Smooth muscle cell (in vitro differentiated cells): ENCODE data around the gene ZGPAT. TPM values are rescaled to one million over a fixed set of nuclear protein-coding genes. Genes with fewer than 3 reads are reported as not detected.

Experiments
- DNase-seq: peaks from one replicate; lab custom pipeline; 2025; ENCODE audit not compliant: unreplicated experiment; lab: John Stamatoyannopoulos, UW
- H2AFZ ChIP-seq: fragments of 200-600 bp; sonication (generic); 2 replicates; pipeline ENCODE4 v1.6.0; 2016; ENCODE audit warnings: antibody characterized with exemption, low read depth, mild to moderate bottlenecking
- H3F3A ChIP-seq: fragments of 200-600 bp; sonication (generic); 2 replicates; pipeline ENCODE4 v1.6.0; 2017; ENCODE audit warnings: antibody characterized with exemption, low read depth
- H3K27ac ChIP-seq: fragments of 200-600 bp; sonication (generic); 2 replicates; pipeline ENCODE4 v1.5.1; 2016; ENCODE audit warnings: low read depth, mild to moderate bottlenecking
- H3K27me3 ChIP-seq: fragments of 200-600 bp; sonication (generic); 2 replicates; pipeline ENCODE4 v1.6.1; 2016; ENCODE audit warnings: low read depth, mild to moderate bottlenecking
- H3K36me3 ChIP-seq: fragments of 200-600 bp; sonication (generic); 2 replicates; pipeline ENCODE4 v1.5.1; 2016; ENCODE audit warnings: low read depth
- H3K4me1 ChIP-seq: fragments of 200-600 bp; sonication (generic); 2 replicates; pipeline ENCODE4 v1.5.1; 2016; ENCODE audit warnings: low read depth
- H3K4me2 ChIP-seq: fragments of 200-600 bp; sonication (generic); 2 replicates; pipeline ENCODE4 v1.6.0; 2016; ENCODE audit warnings: mild to moderate bottlenecking
- H3K4me3 ChIP-seq: fragments of 200-600 bp; sonication (generic); 2 replicates; pipeline ENCODE4 v1.5.1; 2016; ENCODE audit warnings: mild to moderate bottlenecking
- H3K79me2 ChIP-seq: fragments of 200-600 bp; sonication (generic); 2 replicates; pipeline ENCODE4 v1.6.0; 2016; ENCODE audit warnings: low read depth, mild to moderate bottlenecking
- H3K9ac ChIP-seq: fragments of 200-600 bp; sonication (generic); 2 replicates; pipeline ENCODE4 v1.6.0; 2016; ENCODE audit warnings: low read depth
- H3K9me3 ChIP-seq: fragments of 200-600 bp; sonication (generic); replicated peaks from 2 replicates; pipeline ENCODE4 v1.5.1; 2016; ENCODE audit warnings: low read depth
- H4K20me1 ChIP-seq: fragments of 200-600 bp; sonication (generic); 2 replicates; pipeline ENCODE4 v1.6.0; 2016; ENCODE audit warnings: low read depth
- WGBS: methylation state at CpG from one replicate; pipeline ENCODE4 v1.1.7; 2016; ENCODE audit warnings: low lambda C conversion rate; 5-methylcytosine and 5-hydroxymethylcytosine counted together
- polyA plus RNA-seq: library from polyadenylated mRNA; unstranded; fragments of >200 nt; fragmentation: Nextera tagmentation; extraction: Ambion mirVana; gene quantifications from 2 replicates; pipeline ENCODE4 v1.2.1, GENCODE V29; 2016
- total RNA-seq: library from RNA; depleted of rRNA; stranded (reverse); fragments of >200 nt; gene quantifications from 2 replicates; pipeline ENCODE4 v1.2.3, GENCODE V29; 2014
- TF ChIP-seq, protein P1 (sequence below): fragments of 200-600 bp; sonication (generic); IDR thresholded peaks from 2 replicates; pipeline ENCODE4 v1.5.1; 2017; ENCODE audit warnings: borderline replicate concordance, mild to moderate bottlenecking, antibody characterized with exemption; ENCODE audit not compliant: insufficient read depth, poor library complexity, severe bottlenecking

The ZGPAT gene
- total and polyA plus RNA-seq, 2 experiments from 2014 or later: 13.8 to 32.3 TPM

DNA sequence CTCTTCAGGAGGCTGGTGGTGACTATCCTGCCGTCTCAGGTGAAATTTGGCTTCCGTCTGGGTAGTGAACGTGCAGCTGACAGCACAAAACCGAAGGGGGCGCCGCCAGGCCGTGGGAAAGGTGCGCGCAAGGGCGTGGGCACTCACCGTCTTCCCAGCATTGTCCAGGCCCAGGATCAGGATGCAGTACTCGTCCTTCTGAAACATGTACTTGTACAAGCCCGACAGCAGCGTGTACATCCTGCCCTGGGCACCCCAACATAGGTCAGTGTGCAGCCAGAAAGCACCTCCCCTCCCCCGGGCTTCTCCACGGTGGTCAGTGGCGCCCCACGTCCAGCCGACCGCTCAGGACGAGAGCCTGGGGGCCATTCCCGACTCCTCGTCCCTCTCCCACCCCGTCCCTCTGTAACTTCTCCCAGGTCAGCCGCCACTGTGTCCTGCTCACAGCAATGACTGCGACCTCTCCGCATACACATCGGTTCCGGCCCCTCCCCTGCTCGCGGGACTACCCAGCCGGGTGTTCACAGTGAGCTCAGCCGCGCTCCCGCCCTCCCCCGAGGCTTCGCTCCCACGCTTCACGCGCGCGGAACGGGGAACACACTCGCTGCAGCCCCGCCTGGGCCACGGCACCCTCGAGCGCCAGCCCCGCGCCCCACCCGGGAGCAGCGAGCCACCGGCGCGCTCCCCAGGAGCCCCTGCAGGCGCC lies 834 bp upstream of the ZGPAT start:
- no peaks in the 10 kb centered on the region for H3F3A ChIP-seq
- no peaks in the 10 kb centered on the region for H3K27me3 ChIP-seq
- H3K27ac ChIP-seq: peak overlapping the region; percentile 50
- H3K4me2 ChIP-seq: peak overlapping the region; percentile 99
- peak overlapping the region; percentile 79 for H3K9ac ChIP-seq
- H3K79me2 ChIP-seq: peaks cover 58% of the 10 kb centered on the region
- TF ChIP-seq, protein P1, sequence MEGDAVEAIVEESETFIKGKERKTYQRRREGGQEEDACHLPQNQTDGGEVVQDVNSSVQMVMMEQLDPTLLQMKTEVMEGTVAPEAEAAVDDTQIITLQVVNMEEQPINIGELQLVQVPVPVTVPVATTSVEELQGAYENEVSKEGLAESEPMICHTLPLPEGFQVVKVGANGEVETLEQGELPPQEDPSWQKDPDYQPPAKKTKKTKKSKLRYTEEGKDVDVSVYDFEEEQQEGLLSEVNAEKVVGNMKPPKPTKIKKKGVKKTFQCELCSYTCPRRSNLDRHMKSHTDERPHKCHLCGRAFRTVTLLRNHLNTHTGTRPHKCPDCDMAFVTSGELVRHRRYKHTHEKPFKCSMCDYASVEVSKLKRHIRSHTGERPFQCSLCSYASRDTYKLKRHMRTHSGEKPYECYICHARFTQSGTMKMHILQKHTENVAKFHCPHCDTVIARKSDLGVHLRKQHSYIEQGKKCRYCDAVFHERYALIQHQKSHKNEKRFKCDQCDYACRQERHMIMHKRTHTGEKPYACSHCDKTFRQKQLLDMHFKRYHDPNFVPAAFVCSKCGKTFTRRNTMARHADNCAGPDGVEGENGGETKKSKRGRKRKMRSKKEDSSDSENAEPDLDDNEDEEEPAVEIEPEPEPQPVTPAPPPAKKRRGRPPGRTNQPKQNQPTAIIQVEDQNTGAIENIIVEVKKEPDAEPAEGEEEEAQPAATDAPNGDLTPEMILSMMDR: peak; percentile 22
- peaks cover 11% of the 10 kb centered on the region for H4K20me1 ChIP-seq
- peaks cover 6% of the 10 kb centered on the region for H3K36me3 ChIP-seq
- peaks cover 14% of the 10 kb centered on the region for H3K4me1 ChIP-seq
- peak overlapping the region; percentile 89 for H3K4me3 ChIP-seq
- H3K9me3 ChIP-seq: peaks cover 4% of the 10 kb centered on the region
- no peak for DNase-seq
- peak overlapping the region; percentile 74 for H2AFZ ChIP-seq
- 11% methylated on average over 48 of the region's 56 CpGs for WGBS

GRCh38 chr20:63708301-63709148 lies 686 bp downstream of the ZGPAT start:
- peaks cover 13% of the 10 kb centered on the region for H3K36me3 ChIP-seq
- peak overlapping the region; percentile 99 for H3K4me2 ChIP-seq
- no peaks in the 10 kb centered on the region for H3K27me3 ChIP-seq
- H2AFZ ChIP-seq: no peak overlapping the region
- H4K20me1 ChIP-seq: peaks cover 11% of the 10 kb centered on the region
- H3K27ac ChIP-seq: peak overlapping the region; percentile 19
- 33% methylated on average over 58 of the region's 67 CpGs for WGBS
- H3K9me3 ChIP-seq: peaks cover 9% of the 10 kb centered on the region
- DNase-seq: no peak
- TF ChIP-seq, protein P1: no peak
- peak overlapping the region; percentile 79 for H3K9ac ChIP-seq
- H3K4me3 ChIP-seq: peak overlapping the region; percentile 89
- H3F3A ChIP-seq: no peaks in the 10 kb centered on the region
- peaks cover 14% of the 10 kb centered on the region for H3K4me1 ChIP-seq
- peaks cover 73% of the 10 kb centered on the region for H3K79me2 ChIP-seq

DNA sequence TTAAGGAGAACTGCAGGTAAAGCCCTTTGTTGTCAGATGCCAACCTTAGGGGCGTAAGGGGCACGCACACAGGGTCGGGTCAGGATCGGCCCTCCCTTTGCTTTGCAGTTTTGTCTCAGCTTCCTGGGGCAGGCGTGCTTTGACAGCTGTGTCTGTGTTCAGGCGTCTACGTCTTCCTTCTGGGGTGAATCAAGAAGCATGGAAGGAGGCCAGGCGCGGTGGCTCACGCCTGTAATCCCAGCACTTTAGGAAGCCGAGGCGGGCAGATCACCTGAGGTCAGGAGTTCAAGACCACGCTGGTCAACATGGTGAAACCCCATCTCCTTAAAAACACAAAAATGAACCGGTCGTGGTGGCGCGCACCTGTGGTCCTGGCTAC lies 1.3 kb downstream of the ZGPAT start:
- H2AFZ ChIP-seq: no peak overlapping the region
- H3K4me1 ChIP-seq: peaks cover 14% of the 10 kb centered on the region
- H4K20me1 ChIP-seq: peaks cover 11% of the 10 kb centered on the region
- no peaks in the 10 kb centered on the region for H3K27me3 ChIP-seq
- peaks cover 17% of the 10 kb centered on the region for H3K36me3 ChIP-seq
- TF ChIP-seq, protein P1: no peak
- no peak overlapping the region for H3K9ac ChIP-seq
- WGBS: 97% methylated on average over 17 of the region's 17 CpGs
- H3K27ac ChIP-seq: no peak overlapping the region
- peak overlapping the region; percentile 99 for H3K4me2 ChIP-seq
- H3F3A ChIP-seq: no peaks in the 10 kb centered on the region
- no peak for DNase-seq
- peaks cover 9% of the 10 kb centered on the region for H3K9me3 ChIP-seq
- H3K4me3 ChIP-seq: no peak overlapping the region
- peaks cover 79% of the 10 kb centered on the region for H3K79me2 ChIP-seq
